MM.1S (cell line): ENCODE measurements around the gene RCSD1.

ENCODE experiments used
- DNase-seq: peaks from one replicate; pipeline ENCODE4 v3.0.0-alpha.2; 2015
- H2AFZ ChIP-seq: fragments of 300-600 bp; sonication (generic); 2 replicates; pipeline ENCODE4 v1.6.0; 2016; ENCODE audit warnings: antibody characterized with exemption, low read length
- H3F3A ChIP-seq: fragments of 300-600 bp; sonication (generic); 2 replicates; pipeline ENCODE4 v1.6.1; 2016; ENCODE audit warnings: mild to moderate bottlenecking, antibody characterized with exemption, low read length, moderate library complexity, mixed read lengths; ENCODE audit not compliant: insufficient read depth
- H3K27ac ChIP-seq: fragments of 300-600 bp; sonication (generic); 2 replicates; pipeline ENCODE4 v1.5.1; 2016; ENCODE audit warnings: mild to moderate bottlenecking, low read length
- H3K27me3 ChIP-seq: fragments of 300-600 bp; sonication (generic); replicated peaks from 2 replicates; pipeline ENCODE4 v1.6.0; 2016; ENCODE audit warnings: low read length; ENCODE audit not compliant: insufficient read depth
- H3K36me3 ChIP-seq: fragments of 300-600 bp; sonication (generic); replicated peaks from 2 replicates; pipeline ENCODE4 v1.6.1; 2016; ENCODE audit warnings: mild to moderate bottlenecking, low read length, mixed read lengths; ENCODE audit not compliant: insufficient read depth
- H3K4me1 ChIP-seq: fragments of 300-600 bp; sonication (generic); 2 replicates; pipeline ENCODE4 v1.6.1; 2016; ENCODE audit warnings: low read length, mixed read lengths
- H3K4me2 ChIP-seq: fragments of 300-600 bp; sonication (generic); 2 replicates; pipeline ENCODE4 v1.6.0; 2016; ENCODE audit warnings: low read depth, low read length
- H3K4me3 ChIP-seq: fragments of 300-600 bp; sonication (generic); 2 replicates; pipeline ENCODE4 v1.5.1; 2016; ENCODE audit warnings: low read length, mixed read lengths
- H3K79me2 ChIP-seq: fragments of 300-600 bp; sonication (generic); 2 replicates; pipeline ENCODE4 v1.6.1; 2016; ENCODE audit warnings: mixed run types, low read length, mixed read lengths
- H3K9ac ChIP-seq: fragments of 300-600 bp; sonication (generic); 2 replicates; pipeline ENCODE4 v1.6.1; 2016; ENCODE audit warnings: low read length, mixed read lengths
- H3K9me2 ChIP-seq: fragments of 300-600 bp; sonication (generic); replicated peaks from 2 replicates; pipeline ENCODE4 v1.6.1; 2016; ENCODE audit warnings: mild to moderate bottlenecking, low read length, mixed read lengths; ENCODE audit not compliant: insufficient read depth
- H3K9me3 ChIP-seq: fragments of 300-600 bp; sonication (generic); replicated peaks from 2 replicates; pipeline ENCODE4 v1.6.1; 2016; ENCODE audit warnings: mild to moderate bottlenecking, low read length, mixed read lengths; ENCODE audit not compliant: insufficient read depth
- H4K20me1 ChIP-seq: fragments of 300-600 bp; sonication (generic); 2 replicates; pipeline ENCODE4 v1.6.1; 2016; ENCODE audit warnings: mild to moderate bottlenecking, low read length, moderate library complexity, mixed read lengths; ENCODE audit not compliant: insufficient read depth
- EZH2 ChIP-seq: fragments of 300-600 bp; sonication (generic); optimal IDR thresholded peaks from 2 replicates; pipeline ENCODE3; 2017; ENCODE audit warnings: low read depth, mild to moderate bottlenecking, antibody characterized with exemption, low read length, mixed read lengths
- EZH2phosphoT487 ChIP-seq: fragments of 300-600 bp; sonication (generic); IDR thresholded peaks from 2 replicates; pipeline ENCODE4 v1.6.1; 2018; ENCODE audit warnings: antibody characterized with exemption, low read length
- TF ChIP-seq, protein P1 (sequence below): fragments of 300-600 bp; sonication (generic); IDR thresholded peaks from 2 replicates; pipeline ENCODE4 v1.5.1; 2016; ENCODE audit warnings: antibody characterized with exemption, low read length, mixed read lengths

The RCSD1 gene

DNA sequence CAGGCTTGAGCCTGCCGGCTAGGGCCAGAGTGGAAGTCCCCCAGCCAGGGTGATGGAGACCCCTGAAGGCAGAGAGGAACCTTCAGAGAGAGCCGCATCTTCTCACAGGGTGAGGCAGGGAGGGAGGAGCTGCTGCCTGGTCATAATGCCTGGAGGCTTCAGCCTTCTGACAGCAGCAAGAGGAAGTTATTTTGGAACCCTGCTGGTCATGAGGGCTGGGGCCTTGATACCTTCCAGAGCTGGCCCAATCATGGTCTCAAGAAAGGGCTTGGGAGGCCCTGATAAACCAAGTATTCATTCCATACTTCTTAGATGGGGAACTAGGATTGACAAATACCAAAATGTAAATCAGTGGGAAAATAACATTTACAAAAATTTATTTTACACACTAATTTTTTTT lies 65.1 kb downstream of the RCSD1 start:
- TF ChIP-seq EZH2 (no peak), EZH2phosphoT487 (no peak)
- TF ChIP-seq, protein P1, sequence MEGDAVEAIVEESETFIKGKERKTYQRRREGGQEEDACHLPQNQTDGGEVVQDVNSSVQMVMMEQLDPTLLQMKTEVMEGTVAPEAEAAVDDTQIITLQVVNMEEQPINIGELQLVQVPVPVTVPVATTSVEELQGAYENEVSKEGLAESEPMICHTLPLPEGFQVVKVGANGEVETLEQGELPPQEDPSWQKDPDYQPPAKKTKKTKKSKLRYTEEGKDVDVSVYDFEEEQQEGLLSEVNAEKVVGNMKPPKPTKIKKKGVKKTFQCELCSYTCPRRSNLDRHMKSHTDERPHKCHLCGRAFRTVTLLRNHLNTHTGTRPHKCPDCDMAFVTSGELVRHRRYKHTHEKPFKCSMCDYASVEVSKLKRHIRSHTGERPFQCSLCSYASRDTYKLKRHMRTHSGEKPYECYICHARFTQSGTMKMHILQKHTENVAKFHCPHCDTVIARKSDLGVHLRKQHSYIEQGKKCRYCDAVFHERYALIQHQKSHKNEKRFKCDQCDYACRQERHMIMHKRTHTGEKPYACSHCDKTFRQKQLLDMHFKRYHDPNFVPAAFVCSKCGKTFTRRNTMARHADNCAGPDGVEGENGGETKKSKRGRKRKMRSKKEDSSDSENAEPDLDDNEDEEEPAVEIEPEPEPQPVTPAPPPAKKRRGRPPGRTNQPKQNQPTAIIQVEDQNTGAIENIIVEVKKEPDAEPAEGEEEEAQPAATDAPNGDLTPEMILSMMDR = no peak
- Histone ChIP-seq H3K4me3 (no peak overlapping the region), H3K9me3 (no peaks in the 10 kb centered on the region), H3K27me3 (no peaks in the 10 kb centered on the region), H3K27ac (no peak overlapping the region), H3K9ac (no peak overlapping the region), H3K9me2 (no peaks in the 10 kb centered on the region), H3K4me1 (no peaks in the 10 kb centered on the region), H4K20me1 (no peaks in the 10 kb centered on the region), H3F3A (no peaks in the 10 kb centered on the region), H2AFZ (no peak overlapping the region), H3K79me2 (no peaks in the 10 kb centered on the region), H3K4me2 (no peak overlapping the region), H3K36me3 (0 out of 2 replicates have a peak, but pooled peaks cover 10% of the 10 kb centered on the region)
- DNase-seq = no peak

DNA sequence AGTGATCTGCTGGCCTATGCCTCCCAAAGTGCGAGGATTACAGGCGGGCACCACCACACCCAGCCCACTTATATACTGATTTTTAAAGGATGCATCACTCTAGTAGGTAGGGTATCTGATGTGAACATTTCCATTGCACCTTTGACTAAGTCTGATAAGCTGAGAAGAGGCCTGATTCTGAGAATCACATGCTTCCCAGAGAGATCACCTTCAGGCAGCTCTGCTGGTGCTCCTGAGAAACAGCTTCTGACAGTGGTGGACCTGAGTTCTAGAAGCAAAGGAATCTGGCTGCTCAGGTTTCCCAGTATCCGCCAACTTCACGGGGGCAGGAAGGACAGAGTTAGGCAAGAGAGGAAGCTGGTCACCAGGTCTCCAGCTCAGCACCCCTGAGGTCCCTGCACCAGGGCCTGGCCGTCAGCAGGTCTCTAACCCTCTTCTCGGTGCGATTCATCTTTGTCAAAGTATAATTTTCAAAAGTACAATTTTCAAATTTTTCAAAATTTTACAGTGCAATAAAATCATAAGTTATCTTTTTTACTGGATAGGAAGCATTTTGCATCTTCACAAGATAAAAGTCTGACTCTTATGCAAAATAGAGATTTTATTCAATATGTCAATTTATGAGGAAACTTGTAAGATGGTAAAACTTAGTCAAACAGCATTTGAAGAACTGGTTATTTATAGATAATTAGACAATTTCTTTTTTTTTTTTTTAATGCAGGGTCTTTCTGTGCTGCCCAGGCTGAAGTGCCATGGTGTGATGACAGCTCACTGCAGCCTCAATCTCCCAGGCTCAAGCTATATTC lies 65.9 kb downstream of the RCSD1 start:
- no peak for TF ChIP-seq EZH2phosphoT487
- TF ChIP-seq EZH2 = no peak
- TF ChIP-seq, protein P1 = no peak
- no peaks in the 10 kb centered on the region for H3K27me3 ChIP-seq

DNA sequence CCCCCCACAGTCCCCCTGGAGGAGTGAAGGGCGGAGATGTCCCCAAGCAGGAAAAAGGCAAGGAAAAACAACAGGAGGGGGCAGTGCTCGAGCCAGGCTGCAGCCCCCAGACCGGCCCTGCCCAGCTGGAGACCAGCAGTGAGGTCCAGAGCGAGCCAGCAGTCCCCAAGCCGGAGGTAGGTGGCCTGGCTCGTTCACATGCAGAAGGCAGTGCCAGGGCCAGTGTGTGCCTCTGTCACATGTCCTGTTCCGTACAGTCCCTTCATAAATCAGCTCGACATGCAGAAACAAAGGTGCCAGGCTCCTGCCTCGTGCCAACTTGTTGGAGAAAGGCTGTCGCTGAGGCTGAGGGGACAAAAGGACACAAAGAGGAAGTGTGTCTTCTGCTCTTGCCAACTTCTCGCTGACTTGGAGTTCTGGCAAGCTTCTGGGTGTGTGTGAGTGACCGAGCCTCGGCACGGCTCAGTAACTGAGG lies 67.7 kb downstream of the RCSD1 start:
- H3K79me2 ChIP-seq = no peaks in the 10 kb centered on the region
- no peaks in the 10 kb centered on the region for H4K20me1 ChIP-seq
- H3K36me3 ChIP-seq = 0 out of 2 replicates have a peak, but pooled peaks cover 10% of the 10 kb centered on the region
- no peaks in the 10 kb centered on the region for H3K9me3 ChIP-seq
- no peaks in the 10 kb centered on the region for H3K27me3 ChIP-seq
- H3K4me1 ChIP-seq = no peaks in the 10 kb centered on the region
- H2AFZ ChIP-seq = no peak overlapping the region
- H3K4me3 ChIP-seq = no peak overlapping the region
- no peak overlapping the region for H3K4me2 ChIP-seq
- H3F3A ChIP-seq = no peaks in the 10 kb centered on the region
- no peaks in the 10 kb centered on the region for H3K9me2 ChIP-seq
- H3K27ac ChIP-seq = no peak overlapping the region
- no peak overlapping the region for H3K9ac ChIP-seq
- DNase-seq = no peak
- no peak for TF ChIP-seq EZH2
- TF ChIP-seq, protein P1 = no peak
- no peak for TF ChIP-seq EZH2phosphoT487

More for the DNA sequence above, 65.9 kb downstream of the RCSD1 start:
- Histone ChIP-seq H3K9ac (no peak overlapping the region), H3K4me2 (no peak overlapping the region), H3K27ac (no peak overlapping the region), H3K36me3 (0 out of 2 replicates have a peak, but pooled peaks cover 10% of the 10 kb centered on the region), H3K79me2 (no peaks in the 10 kb centered on the region), H3K4me1 (no peaks in the 10 kb centered on the region), H3K4me3 (no peak overlapping the region), H3F3A (no peaks in the 10 kb centered on the region), H4K20me1 (no peaks in the 10 kb centered on the region), H3K9me2 (no peaks in the 10 kb centered on the region), H2AFZ (no peak overlapping the region), H3K9me3 (no peaks in the 10 kb centered on the region)
- no peak for DNase-seq
